Activated B cell treated with CpG ODN at 0.5 μM for 24 hours (primary cell): ENCODE results near the gene SLCO3A1. TPM values are rescaled to one million over a fixed set of nuclear protein-coding genes. Genes with fewer than 3 reads are reported as not detected.

ENCODE experiments used
- ATAC-seq: fragments of 200-7000 bp; cut with Tn5 transposase; one replicate; pipeline ENCODE4 v1.10.0; 2021; ENCODE audit warnings: low read depth, mild to moderate bottlenecking, moderate library complexity
- CTCF ChIA-PET: fragments of 350-600 bp; sonication (Branson Sonifier 250); formaldehyde crosslinking; loops from one replicate; lab custom pipeline; 2021; ENCODE audit warnings: antibody characterized with exemption; lab: Charles Lee
- POLR2A ChIA-PET: fragments of 350-600 bp; sonication (Branson Sonifier 250); formaldehyde crosslinking; loops from one replicate; lab custom pipeline; 2021; ENCODE audit warnings: antibody characterized with exemption; lab: Charles Lee
- DNase-seq: peaks from one replicate; pipeline ENCODE4 v3.0.0; 2022
- H3K27ac Mint-ChIP-seq: one replicate; pipeline ENCODE4 v1.8.0; 2020; ENCODE audit warnings: mixed read lengths
- H3K27me3 Mint-ChIP-seq: one replicate; pipeline ENCODE4 v1.8.0; 2021; ENCODE audit warnings: mixed read lengths
- H3K36me3 Mint-ChIP-seq: one replicate; pipeline ENCODE4 v1.8.0; 2021; ENCODE audit warnings: low read depth, mixed read lengths
- H3K4me1 Mint-ChIP-seq: one replicate; pipeline ENCODE4 v1.8.0; 2021; ENCODE audit warnings: mixed read lengths
- H3K4me3 Mint-ChIP-seq: one replicate; pipeline ENCODE4 v1.8.0; 2020; ENCODE audit warnings: mild to moderate bottlenecking, mixed read lengths
- H3K9me3 Mint-ChIP-seq: one replicate; pipeline ENCODE4 v1.8.0; 2020; ENCODE audit warnings: mixed read lengths
- intact Hi-C: fragments of 100-400 bp; cut with micrococcal nuclease; formaldehyde crosslinking; loops from one replicate; pipeline ENCODE4 v1.15.1; 2024
- total RNA-seq: library from RNA; stranded (reverse); gene quantifications from 2 replicates; pipeline ENCODE4 v1.2.3, GENCODE V29; 2022
- TF ChIP-seq, protein P1 (sequence below): fragments of 200-600 bp; IDR thresholded peaks from one replicate; pipeline ENCODE4 v1.8.0; 2022; ENCODE audit warnings: antibody characterized with exemption, mild to moderate bottlenecking

Gene SLCO3A1
- total RNA-seq, 1 donor from 2014 or later, result 0.82 TPM

DNA sequence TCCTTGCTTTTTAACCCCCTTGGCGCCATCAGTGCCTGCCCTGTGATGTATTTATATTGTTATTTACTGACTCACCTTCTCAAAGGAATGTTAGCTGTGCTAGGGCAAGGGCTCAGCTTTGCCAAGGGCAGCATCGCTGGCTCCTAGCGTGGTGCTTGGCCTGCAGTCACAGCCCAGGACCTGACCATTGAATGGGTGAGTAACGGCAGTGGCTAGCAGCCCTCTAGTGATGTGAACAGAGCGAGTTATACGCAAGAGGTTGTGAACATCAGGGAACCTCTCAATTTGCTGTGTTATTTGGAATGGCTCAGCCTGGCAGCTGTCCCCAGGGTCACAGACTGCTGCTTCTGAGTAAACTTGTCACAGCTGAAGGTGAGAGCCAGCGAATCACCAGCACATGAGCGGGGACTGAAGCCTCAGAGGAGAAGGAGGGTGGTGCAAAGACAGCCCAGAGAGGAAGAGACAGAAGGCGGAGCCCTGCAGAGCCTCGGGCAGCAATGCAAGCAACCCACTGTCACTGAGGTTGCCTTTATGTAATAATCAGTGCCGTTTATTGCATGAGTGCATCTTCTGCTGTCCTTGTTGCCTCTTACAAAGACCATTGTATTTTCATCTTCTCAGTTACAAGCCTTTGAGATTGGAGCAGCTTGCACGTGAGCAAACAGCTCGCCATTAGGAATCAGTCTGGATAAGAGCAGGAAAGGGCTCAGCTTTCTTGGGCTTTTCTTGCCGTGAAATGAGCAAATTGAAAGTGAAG, 158.3 kb downstream of the SLCO3A1 start:
- TF ChIP-seq, protein P1, sequence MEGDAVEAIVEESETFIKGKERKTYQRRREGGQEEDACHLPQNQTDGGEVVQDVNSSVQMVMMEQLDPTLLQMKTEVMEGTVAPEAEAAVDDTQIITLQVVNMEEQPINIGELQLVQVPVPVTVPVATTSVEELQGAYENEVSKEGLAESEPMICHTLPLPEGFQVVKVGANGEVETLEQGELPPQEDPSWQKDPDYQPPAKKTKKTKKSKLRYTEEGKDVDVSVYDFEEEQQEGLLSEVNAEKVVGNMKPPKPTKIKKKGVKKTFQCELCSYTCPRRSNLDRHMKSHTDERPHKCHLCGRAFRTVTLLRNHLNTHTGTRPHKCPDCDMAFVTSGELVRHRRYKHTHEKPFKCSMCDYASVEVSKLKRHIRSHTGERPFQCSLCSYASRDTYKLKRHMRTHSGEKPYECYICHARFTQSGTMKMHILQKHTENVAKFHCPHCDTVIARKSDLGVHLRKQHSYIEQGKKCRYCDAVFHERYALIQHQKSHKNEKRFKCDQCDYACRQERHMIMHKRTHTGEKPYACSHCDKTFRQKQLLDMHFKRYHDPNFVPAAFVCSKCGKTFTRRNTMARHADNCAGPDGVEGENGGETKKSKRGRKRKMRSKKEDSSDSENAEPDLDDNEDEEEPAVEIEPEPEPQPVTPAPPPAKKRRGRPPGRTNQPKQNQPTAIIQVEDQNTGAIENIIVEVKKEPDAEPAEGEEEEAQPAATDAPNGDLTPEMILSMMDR, result no peak
- DNase-seq (no peak), ATAC-seq (no peak)
- no peaks in the 10 kb centered on the region for H3K36me3 Mint-ChIP-seq
- H3K4me3 Mint-ChIP-seq, result no peak overlapping the region
- no peaks in the 10 kb centered on the region for H3K4me1 Mint-ChIP-seq
- H3K9me3 Mint-ChIP-seq, result no peaks in the 10 kb centered on the region
- intact Hi-C loops, result no loop called here
- H3K27ac Mint-ChIP-seq, result no peak overlapping the region
- ChIA-PET POLR2A (no interaction called here), CTCF (no interaction called here)
- H3K27me3 Mint-ChIP-seq, result no peaks in the 10 kb centered on the region

DNA sequence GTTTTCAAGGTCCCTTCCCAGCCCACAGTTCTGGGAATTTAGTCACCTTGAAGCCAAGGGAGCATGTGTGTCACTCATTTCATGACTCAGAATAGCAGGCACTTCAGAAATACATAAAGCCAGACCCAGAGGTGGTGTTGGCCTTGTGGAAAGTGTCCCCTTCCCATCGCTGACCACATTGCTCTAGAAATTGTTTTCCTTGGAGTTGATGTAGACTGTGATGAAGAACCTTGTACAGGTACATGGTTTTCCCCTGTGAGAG, 158.8 kb downstream of the SLCO3A1 start:
- intact Hi-C loops, result no loop called here
- Mint-ChIP-seq H3K36me3 (no peaks in the 10 kb centered on the region), H3K9me3 (no peaks in the 10 kb centered on the region), H3K4me3 (no peak overlapping the region), H3K27ac (no peak overlapping the region), H3K27me3 (no peaks in the 10 kb centered on the region), H3K4me1 (no peaks in the 10 kb centered on the region)
- TF ChIP-seq, protein P1, result no peak
- ChIA-PET POLR2A (no interaction called here), CTCF (no interaction called here)
- ATAC-seq (no peak), DNase-seq (no peak)

DNA sequence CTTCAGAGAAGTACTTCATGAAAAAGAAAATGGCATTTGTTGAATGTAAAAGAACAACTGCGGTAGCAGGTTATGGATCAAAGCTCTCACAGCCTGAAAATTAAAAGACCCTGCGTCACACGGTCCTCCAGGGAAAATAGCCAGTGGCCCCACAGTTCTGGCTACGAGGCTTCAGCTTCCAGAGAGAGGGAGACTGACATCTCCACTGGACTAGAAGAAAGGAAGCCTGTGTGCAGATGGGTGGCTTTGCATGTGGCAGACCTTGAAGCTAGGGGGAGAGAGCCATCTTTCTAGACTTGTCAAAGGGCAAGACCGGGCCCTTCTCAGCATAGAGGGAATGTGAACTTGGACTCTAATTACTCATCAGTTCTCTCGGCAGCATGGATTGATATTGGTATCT, 159.4 kb downstream of the SLCO3A1 start:
- Mint-ChIP-seq H3K9me3 (no peaks in the 10 kb centered on the region), H3K27ac (no peak overlapping the region), H3K27me3 (no peaks in the 10 kb centered on the region), H3K36me3 (no peaks in the 10 kb centered on the region), H3K4me1 (no peaks in the 10 kb centered on the region), H3K4me3 (no peak overlapping the region)
- DNase-seq, result no peak
- intact Hi-C loops, result no loop called here
- POLR2A ChIA-PET, result no interaction called here
- CTCF ChIA-PET, result no interaction called here
- ATAC-seq, result no peak
- TF ChIP-seq, protein P1, result no peak

DNA sequence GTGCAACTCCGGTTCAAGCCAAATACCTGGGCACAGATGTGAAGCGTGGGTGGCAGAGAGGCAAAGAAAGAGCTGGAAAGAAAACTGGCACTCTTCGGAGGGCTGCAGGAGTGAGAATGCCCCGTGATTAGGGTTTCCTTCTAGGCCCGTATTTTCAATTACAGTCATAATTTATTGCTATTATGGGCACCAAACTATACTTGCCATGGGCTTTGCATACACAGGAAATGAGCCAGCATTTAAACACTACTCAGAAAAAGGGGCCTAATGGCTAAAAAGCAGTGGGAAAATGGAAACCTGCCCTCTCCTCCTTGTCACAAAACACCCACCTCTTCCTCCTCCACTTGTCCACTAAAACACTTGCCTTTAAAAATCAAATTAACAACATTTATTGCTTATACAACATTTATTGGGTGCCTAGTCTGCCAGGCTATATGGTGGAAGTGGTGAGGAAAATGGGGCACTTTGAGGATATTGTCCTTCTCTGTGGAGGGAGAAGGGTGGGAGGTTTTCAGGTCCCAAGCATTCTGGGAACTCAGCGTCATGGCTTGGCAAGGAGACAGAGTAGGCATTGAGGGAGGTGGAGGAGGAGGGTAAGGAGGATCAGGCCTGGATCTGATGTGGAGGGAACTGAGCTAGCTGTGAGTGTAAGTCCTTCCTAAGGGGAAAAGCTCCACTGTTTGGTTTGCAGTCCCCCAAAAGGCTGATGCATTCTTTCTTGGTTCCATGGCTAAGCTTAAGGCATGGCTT, 160.9 kb downstream of the SLCO3A1 start:
- no peak overlapping the region for H3K4me3 Mint-ChIP-seq
- intact Hi-C loops, result no loop called here
- no peaks in the 10 kb centered on the region for H3K27me3 Mint-ChIP-seq
- H3K9me3 Mint-ChIP-seq, result no peaks in the 10 kb centered on the region
- no peaks in the 10 kb centered on the region for H3K36me3 Mint-ChIP-seq
- no peaks in the 10 kb centered on the region for H3K4me1 Mint-ChIP-seq
- ChIA-PET CTCF (no interaction called here), POLR2A (no interaction called here)
- no peak for ATAC-seq
- TF ChIP-seq, protein P1, result no peak
- no peak overlapping the region for H3K27ac Mint-ChIP-seq
- no peak for DNase-seq

DNA sequence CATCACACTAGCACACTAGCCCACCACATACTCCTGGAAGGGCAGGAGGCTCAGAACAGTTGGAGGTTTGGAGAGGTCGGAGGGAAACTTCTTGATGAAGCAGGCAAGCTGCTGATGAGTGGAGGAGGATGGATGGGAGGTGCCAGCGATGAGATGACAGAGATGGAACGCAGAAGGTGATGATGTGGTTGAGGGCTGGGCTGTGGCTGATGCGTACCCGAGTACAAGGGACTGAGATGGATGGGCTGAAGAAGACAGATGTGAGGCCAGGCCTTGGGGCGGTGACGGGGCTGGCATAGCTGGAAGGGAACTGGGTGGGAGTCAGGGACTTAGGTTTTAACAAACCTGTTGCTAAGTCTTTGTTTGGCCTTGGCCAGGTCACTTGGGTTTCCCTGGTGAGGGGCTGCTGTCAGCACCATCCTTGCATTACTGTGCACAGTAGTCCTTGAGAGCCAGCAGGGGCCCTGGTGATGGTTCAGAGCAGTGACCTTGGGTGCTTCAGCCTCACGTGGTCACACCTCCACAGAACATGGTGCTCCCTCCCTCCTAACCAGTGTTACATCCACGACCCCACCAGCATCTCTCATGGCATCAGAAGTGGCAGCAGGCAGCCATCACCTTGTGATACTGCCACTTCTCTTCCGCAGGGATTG, 164.5 kb downstream of the SLCO3A1 start:
- ATAC-seq (no peak), DNase-seq (no peak)
- Mint-ChIP-seq H3K27me3 (no peaks in the 10 kb centered on the region), H3K36me3 (no peaks in the 10 kb centered on the region), H3K4me3 (no peak overlapping the region), H3K9me3 (no peaks in the 10 kb centered on the region), H3K4me1 (no peaks in the 10 kb centered on the region), H3K27ac (no peak overlapping the region)
- POLR2A ChIA-PET, result no interaction called here
- TF ChIP-seq, protein P1, result no peak
- CTCF ChIA-PET, result no interaction called here
- intact Hi-C loops, result no loop called here
